ENCODE measurements around the gene RAVER1. TPM values are rescaled to one million over a fixed set of nuclear protein-coding genes. Genes with fewer than 3 reads are reported as not detected.

The RAVER1 gene
- total and polyA plus RNA-seq, 2 of the 13 experiments (the other 11 are each of a cell fraction or from before 2014, with no cell fraction given), result 3.6 to 7.9 TPM

GRCh38 chr19:10289167-10289835 is 44.0 kb downstream of the RAVER1 start (continued):
- no peak for TF ChIP-seq ZBED4 (CRISPR knock-in tag; IDR thresholded peaks at IDR 0.05; ENCODE audit: borderline replicate concordance)
- no peak for TF ChIP-seq WIZ (CRISPR knock-in tag; IDR thresholded peaks at IDR 0.05)
- TF ChIP-seq SYNCRIP (IDR thresholded peaks at IDR 0.05; ENCODE audit: insufficient read depth, low read depth, low read length), result no peak
- no peak for TF ChIP-seq IRX3 (CRISPR knock-in tag; IDR thresholded peaks at IDR 0.05; ENCODE audit: borderline replicate concordance, low read depth)
- no peak for TF ChIP-seq SMYD3 (CRISPR knock-in tag; IDR thresholded peaks at IDR 0.05)
- no peak for TF ChIP-seq GFI1 (CRISPR knock-in tag; IDR thresholded peaks at IDR 0.05; ENCODE audit: borderline replicate concordance)
- no peak for TF ChIP-seq FUBP1 (CRISPR knock-in tag; IDR thresholded peaks at IDR 0.05; ENCODE audit: borderline replicate concordance)
- no peak for TF ChIP-seq ASH2L (IDR thresholded peaks at IDR 0.05; ENCODE audit: insufficient read length, low read depth, low read length)
- no peak for TF ChIP-seq CCAR2 (optimal IDR thresholded peaks at IDR 0.05; ENCODE audit: low read depth, low read length)
- TF ChIP-seq ZNF496 (CRISPR knock-in tag; IDR thresholded peaks at IDR 0.05; ENCODE audit: insufficient replicate concordance), result no peak
- TF ChIP-seq ZBTB40 (IDR thresholded peaks at IDR 0.05), result no peak
- no peak for TF ChIP-seq ZBTB40 (CRISPR knock-in tag; IDR thresholded peaks at IDR 0.05)

Measured in HepG2 (cell line).